ENCODE data around the gene RHO.

Gene RHO

DNA sequence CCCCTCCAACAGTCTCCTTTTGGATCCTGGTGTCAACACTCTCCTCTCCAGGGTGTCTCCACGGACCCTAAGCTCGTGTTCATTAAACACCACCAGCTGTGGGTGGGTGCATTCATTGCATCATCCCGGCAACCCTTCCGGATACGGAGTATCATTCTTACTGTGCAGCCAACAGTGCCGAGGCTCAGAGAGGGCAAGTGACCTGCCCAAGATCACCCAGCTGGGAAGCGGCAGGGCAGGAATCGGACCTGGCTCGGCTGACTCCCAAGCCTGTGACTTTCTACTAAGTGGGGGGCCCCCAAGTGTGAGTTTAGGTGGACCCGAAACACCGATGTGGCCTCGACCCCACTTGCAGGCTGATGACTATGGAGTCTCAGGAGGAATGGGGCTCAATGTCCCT lies 34.9 kb downstream of the RHO start:
- H3K36me3 ChIP-seq (ENCODE audit: control insufficient read depth, insufficient read depth, low read length), result peaks cover 81% of the 10 kb centered on the region
- H3K4me3 ChIP-seq (ENCODE audit: low read depth, low read length), result no peak overlapping the region
- peaks cover 18% of the 10 kb centered on the region for H3K4me1 ChIP-seq (ENCODE audit: control insufficient read depth, insufficient read depth, low read length)
- no peak overlapping the region for H3K9ac ChIP-seq (ENCODE audit: low read length)
- H3K27ac ChIP-seq (ENCODE audit: low read depth, low read length), result no peak overlapping the region
- no peaks in the 10 kb centered on the region for H3K27me3 ChIP-seq (ENCODE audit: control insufficient read depth, insufficient read depth, low read length)
- H3K9me3 ChIP-seq (ENCODE audit: control insufficient read depth, insufficient read depth, low read depth, low read length), result no peaks in the 10 kb centered on the region

DNA sequence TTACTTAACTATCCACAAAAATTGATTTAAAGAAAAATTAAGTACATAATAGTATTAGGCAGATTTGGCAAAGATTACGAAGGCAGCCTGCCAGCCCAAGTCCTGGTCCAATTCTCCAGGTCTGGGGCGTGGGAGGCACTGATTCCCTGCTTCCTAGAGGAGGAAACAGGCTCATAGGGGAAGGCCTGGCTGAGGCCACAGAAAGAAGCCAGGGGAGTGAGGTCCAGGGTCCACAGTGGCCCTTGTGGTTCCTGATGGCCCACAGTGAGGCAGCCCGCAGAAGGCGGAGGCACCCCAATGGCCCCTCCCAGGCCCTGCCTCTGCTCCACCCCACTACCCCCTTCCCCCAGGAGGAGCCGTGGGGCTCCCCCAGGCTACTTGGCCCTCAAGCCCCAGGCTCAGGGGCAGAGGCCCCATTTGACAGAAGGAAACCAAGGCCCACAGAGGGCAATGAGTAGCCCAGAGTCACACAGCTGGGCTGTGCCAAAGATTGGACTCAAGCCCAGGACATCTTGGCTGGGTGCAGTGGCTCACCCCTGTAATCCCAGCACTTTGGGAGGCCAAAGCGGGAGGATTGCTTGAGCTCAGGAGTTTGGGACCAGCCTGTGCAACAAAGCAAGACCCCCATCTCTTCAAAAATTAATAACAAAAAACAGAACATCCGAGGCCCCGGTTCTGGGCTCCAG lies 35.6 kb downstream of the RHO start:
- Histone ChIP-seq H3K27ac (ENCODE audit: low read depth, low read length) (no peak overlapping the region), H3K36me3 (ENCODE audit: control insufficient read depth, insufficient read depth, low read length) (peaks cover 78% of the 10 kb centered on the region), H3K4me1 (ENCODE audit: control insufficient read depth, insufficient read depth, low read length) (peaks cover 12% of the 10 kb centered on the region), H3K9me3 (ENCODE audit: control insufficient read depth, insufficient read depth, low read depth, low read length) (no peaks in the 10 kb centered on the region), H3K9ac (ENCODE audit: low read length) (no peak overlapping the region), H3K4me3 (ENCODE audit: low read depth, low read length) (no peak overlapping the region), H3K27me3 (ENCODE audit: control insufficient read depth, insufficient read depth, low read length) (no peaks in the 10 kb centered on the region)

DNA sequence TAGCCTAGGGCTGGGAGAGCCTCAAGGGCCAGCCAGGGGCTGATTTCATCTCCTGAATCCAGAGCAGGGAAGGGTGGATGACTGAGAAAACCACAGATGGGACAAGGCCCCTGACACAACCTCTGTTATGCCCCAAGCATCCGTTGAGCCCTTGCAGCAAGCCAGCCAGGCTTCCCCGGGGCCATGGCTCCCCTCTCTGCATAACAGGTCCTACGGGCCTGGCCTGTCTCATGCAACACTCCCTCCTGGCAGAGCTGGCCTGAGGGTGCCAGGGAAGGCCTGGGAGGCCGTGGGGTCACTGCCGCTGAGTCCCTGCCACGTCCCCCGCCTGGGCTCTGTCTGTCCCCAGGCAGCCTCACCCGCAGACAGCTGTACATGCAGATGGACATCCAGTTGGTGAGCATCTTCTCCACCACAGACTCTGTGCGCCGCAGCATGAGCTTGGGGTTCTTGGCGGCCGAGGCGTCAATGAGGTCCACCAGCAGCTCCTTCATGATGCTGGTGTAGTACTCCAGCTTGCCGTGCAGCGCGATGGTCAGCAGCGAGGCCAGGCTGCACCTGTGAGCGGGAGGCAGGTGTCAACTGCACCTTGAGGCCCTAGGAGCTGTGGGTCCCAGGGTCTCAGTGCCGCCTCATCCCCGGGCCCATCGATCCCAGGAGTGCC lies 36.7 kb downstream of the RHO start:
- Histone ChIP-seq H3K9me3 (ENCODE audit: control insufficient read depth, insufficient read depth, low read depth, low read length) (no peaks in the 10 kb centered on the region), H3K36me3 (ENCODE audit: control insufficient read depth, insufficient read depth, low read length) (peaks cover 78% of the 10 kb centered on the region), H3K27ac (ENCODE audit: low read depth, low read length) (no peak overlapping the region), H3K4me3 (ENCODE audit: low read depth, low read length) (no peak overlapping the region), H3K4me1 (ENCODE audit: control insufficient read depth, insufficient read depth, low read length) (peaks cover 9% of the 10 kb centered on the region), H3K9ac (ENCODE audit: low read length) (no peak overlapping the region), H3K27me3 (ENCODE audit: control insufficient read depth, insufficient read depth, low read length) (no peaks in the 10 kb centered on the region)

DNA sequence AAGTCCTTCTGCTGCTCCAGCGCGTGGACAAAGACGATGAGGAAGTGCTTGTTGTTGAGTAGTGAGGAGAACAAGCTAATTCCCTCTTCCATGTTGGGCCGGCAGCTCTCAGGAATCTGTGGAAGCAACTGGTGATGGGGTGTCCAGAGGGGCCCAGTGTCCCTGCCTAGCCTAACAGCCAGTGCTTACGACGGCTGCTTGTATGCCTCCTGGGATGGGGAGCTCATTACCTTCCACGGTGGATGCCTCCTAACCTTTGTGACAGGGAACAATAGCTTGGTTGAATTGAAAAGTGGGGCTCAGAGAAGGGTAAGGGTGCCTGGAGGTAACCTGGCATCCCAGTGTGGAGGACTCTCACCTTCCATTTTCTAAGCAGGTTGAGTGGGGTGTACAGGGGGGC lies 37.5 kb downstream of the RHO start:
- H3K36me3 ChIP-seq (ENCODE audit: control insufficient read depth, insufficient read depth, low read length), result peaks cover 83% of the 10 kb centered on the region
- H3K9ac ChIP-seq (ENCODE audit: low read length), result no peak overlapping the region
- H3K4me1 ChIP-seq (ENCODE audit: control insufficient read depth, insufficient read depth, low read length), result peaks cover 5% of the 10 kb centered on the region; the same call in 1 of the 2 replicates

DNA sequence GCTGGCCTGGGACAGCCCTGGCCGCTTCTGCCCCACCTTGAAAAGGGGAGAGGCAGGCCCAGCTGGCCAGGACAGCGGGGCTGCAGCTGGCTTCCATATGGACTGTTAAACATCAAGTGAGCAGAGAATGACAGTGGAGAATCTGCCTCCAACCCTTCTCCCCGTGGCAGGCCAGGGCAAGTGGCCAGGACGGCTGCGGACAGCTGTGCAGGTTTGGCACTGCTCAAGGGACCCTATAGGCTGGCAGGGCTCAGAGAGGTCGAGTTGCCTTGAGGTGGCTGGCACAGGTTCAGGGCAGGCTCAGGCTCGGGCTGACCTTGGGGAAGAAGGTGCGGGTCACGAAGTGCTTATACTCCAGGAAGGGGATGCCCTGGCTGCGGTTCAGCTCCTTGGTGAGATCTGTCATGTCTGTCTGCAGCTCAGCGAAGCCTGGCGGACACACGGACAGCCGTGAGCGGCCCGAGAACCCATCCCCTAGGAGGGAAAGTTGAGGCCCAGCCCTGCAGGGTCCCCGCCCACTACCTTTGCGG lies 38.8 kb downstream of the RHO start:
- Histone ChIP-seq H3K27ac (ENCODE audit: low read depth, low read length) (no peak overlapping the region), H3K36me3 (ENCODE audit: control insufficient read depth, insufficient read depth, low read length) (peaks cover 89% of the 10 kb centered on the region), H3K4me3 (ENCODE audit: low read depth, low read length) (no peak overlapping the region), H3K9me3 (ENCODE audit: control insufficient read depth, insufficient read depth, low read depth, low read length) (no peaks in the 10 kb centered on the region), H3K27me3 (ENCODE audit: control insufficient read depth, insufficient read depth, low read length) (no peaks in the 10 kb centered on the region), H3K4me1 (ENCODE audit: control insufficient read depth, insufficient read depth, low read length) (no peaks in the 10 kb centered on the region), H3K9ac (ENCODE audit: low read length) (no peak overlapping the region)

More for the DNA sequence above, 37.5 kb downstream of the RHO start:
- Histone ChIP-seq H3K9me3 (ENCODE audit: control insufficient read depth, insufficient read depth, low read depth, low read length) (no peaks in the 10 kb centered on the region), H3K4me3 (ENCODE audit: low read depth, low read length) (no peak overlapping the region), H3K27ac (ENCODE audit: low read depth, low read length) (no peak overlapping the region), H3K27me3 (ENCODE audit: control insufficient read depth, insufficient read depth, low read length) (no peaks in the 10 kb centered on the region)

DNA sequence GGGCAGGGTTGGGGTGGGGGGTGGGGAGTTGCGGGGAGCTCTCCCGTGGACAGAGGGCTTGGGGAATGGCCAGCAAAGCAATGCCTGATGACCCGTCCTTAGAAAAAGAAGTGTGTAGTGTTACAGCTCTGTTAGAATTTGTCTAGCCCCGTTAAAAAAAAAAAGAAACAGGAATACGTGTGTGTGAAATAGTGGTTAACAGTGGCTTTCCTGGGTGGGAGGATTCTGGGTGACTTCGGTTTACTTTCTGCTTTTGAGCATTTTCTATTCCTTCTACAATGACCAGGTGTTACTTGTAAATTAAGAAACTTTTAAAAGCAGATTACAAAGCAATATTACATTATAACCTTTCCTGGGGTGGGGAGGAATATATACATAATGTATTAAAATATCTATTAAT lies 39.5 kb downstream of the RHO start:
- peaks cover 85% of the 10 kb centered on the region for H3K36me3 ChIP-seq (ENCODE audit: control insufficient read depth, insufficient read depth, low read length)
- no peak overlapping the region for H3K27ac ChIP-seq (ENCODE audit: low read depth, low read length)
- no peak overlapping the region for H3K4me3 ChIP-seq (ENCODE audit: low read depth, low read length)
- no peaks in the 10 kb centered on the region for H3K9me3 ChIP-seq (ENCODE audit: control insufficient read depth, insufficient read depth, low read depth, low read length)
- H3K27me3 ChIP-seq (ENCODE audit: control insufficient read depth, insufficient read depth, low read length), result no peaks in the 10 kb centered on the region
- H3K9ac ChIP-seq (ENCODE audit: low read length), result no peak overlapping the region
- no peaks in the 10 kb centered on the region for H3K4me1 ChIP-seq (ENCODE audit: control insufficient read depth, insufficient read depth, low read length)

DNA sequence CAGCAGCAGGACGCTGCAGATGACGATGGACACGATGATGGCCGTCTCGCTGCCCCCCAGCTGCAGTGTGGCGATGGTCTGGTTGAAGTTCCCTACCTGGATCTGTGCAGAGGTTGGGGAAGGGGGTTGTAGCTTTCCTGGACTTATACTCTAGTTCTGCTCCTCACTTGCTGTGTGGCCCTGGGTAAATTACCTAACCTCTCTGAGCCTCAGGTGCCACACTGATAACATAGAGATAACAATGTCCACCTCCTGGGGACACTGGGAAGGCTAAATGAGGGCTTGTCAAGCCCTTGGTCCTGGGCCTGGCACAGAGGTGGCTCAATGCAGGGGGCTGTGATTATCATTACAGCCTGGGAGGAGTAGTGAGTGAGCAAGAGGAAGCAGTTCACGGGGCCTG lies 41.4 kb downstream of the RHO start:
- H3K4me3 ChIP-seq (ENCODE audit: low read depth, low read length), result no peak overlapping the region
- no peak overlapping the region for H3K9ac ChIP-seq (ENCODE audit: low read length)
- H3K27ac ChIP-seq (ENCODE audit: low read depth, low read length), result no peak overlapping the region
- peaks cover 84% of the 10 kb centered on the region for H3K36me3 ChIP-seq (ENCODE audit: control insufficient read depth, insufficient read depth, low read length)
- H3K27me3 ChIP-seq (ENCODE audit: control insufficient read depth, insufficient read depth, low read length), result no peaks in the 10 kb centered on the region
- H3K9me3 ChIP-seq (ENCODE audit: control insufficient read depth, insufficient read depth, low read depth, low read length), result no peaks in the 10 kb centered on the region
- H3K4me1 ChIP-seq (ENCODE audit: control insufficient read depth, insufficient read depth, low read length), result no peaks in the 10 kb centered on the region; the same call in 1 of the 2 replicates

DNA sequence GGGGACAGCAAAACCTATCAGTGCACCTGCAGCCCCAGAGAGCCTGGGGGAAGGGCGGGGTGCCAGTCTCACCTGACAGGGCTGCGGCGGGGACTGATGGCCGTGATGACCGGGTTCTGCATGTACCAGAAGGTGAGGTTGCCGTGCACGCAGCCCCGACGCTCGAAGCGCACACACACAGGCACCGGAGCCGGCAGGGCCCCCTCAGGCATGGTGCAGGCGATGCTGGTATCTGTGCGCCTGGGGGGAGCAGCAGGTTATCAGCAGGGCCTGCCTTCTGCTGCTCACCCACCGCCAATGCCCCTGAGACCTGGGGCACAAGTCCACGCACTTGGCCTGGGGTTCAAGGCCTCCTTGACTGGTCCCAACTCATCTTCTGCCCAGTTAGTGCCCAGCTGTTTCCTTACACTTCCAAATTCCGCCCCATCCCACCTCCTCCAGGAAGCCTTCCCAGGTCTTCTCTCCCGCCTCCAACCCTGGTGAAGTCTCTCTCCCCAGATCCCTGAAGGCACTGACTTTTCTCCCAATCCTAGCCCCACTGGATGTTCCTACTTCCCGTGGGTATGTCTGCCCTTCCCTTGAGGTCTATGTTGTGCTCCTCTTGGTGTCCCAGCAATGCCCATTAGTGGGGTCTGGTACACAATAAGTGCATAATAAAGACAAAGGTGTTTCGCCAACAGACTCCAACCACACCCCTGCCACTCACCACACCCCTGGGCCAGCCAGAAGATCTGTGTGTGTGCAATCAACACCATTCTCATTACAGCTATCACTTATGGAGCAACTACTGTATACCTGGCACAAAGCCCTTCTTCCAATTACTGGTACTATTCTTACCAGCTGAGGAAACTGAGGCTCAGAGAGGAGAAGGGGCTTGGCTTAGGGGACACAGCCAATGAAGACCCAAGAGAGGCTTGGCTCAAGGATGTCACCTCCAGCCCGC lies 43.4 kb downstream of the RHO start:
- Histone ChIP-seq H3K27me3 (ENCODE audit: control insufficient read depth, insufficient read depth, low read length) (no peaks in the 10 kb centered on the region), H3K27ac (ENCODE audit: low read depth, low read length) (no peak overlapping the region), H3K36me3 (ENCODE audit: control insufficient read depth, insufficient read depth, low read length) (peaks cover 69% of the 10 kb centered on the region), H3K9ac (ENCODE audit: low read length) (no peak overlapping the region), H3K4me3 (ENCODE audit: low read depth, low read length) (no peak overlapping the region), H3K4me1 (ENCODE audit: control insufficient read depth, insufficient read depth, low read length) (peaks cover 7% of the 10 kb centered on the region; the same call in 1 of the 2 replicates), H3K9me3 (ENCODE audit: control insufficient read depth, insufficient read depth, low read depth, low read length) (no peaks in the 10 kb centered on the region)

DNA sequence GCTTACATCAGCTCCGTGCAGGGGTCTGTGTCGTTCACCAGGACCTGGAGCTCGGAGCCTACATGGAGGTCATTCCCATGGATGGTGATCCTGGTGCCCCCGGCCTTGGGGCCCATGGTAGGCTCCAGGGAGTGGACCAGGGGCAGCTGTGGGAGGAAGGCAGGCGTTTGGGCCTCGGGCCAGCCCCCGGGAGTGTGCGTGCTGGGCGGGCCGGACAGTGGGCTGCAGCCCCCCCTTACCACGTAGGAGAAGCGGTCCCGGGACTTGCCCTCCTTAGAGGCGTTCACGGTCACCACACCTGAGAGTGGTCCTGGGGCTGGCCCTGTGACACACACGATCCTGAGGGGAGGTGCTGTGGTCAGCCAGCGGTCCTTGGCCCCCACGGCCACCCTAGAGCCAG lies 44.2 kb downstream of the RHO start:
- H3K36me3 ChIP-seq (ENCODE audit: control insufficient read depth, insufficient read depth, low read length), result peaks cover 65% of the 10 kb centered on the region
- H3K27me3 ChIP-seq (ENCODE audit: control insufficient read depth, insufficient read depth, low read length), result no peaks in the 10 kb centered on the region
- H3K27ac ChIP-seq (ENCODE audit: low read depth, low read length), result no peak overlapping the region
- H3K9me3 ChIP-seq (ENCODE audit: control insufficient read depth, insufficient read depth, low read depth, low read length), result no peaks in the 10 kb centered on the region
- peaks cover 8% of the 10 kb centered on the region; the same call in 1 of the 2 replicates for H3K4me1 ChIP-seq (ENCODE audit: control insufficient read depth, insufficient read depth, low read length)
- no peak overlapping the region for H3K4me3 ChIP-seq (ENCODE audit: low read depth, low read length)
- H3K9ac ChIP-seq (ENCODE audit: low read length), result no peak overlapping the region

DNA sequence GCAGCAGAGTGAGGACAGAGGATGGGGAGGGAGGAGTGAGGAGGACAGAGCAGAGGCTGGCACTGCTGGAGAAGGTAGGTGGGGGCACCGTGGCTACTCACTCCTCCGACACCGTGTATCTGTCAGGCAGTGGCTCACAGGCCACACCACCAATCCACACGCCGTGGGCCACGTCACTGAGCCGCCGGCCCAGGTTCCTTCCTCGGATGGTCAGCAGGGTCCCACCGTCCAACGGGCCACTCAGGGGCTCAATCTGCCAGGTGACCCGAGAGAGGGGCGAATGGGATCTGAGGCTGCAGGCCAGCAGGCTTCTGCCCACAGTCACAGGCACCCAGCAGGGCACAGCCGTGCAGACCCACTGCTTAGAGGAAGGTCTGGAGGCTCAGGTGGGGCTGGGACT lies 45.1 kb downstream of the RHO start:
- no peak overlapping the region for H3K9ac ChIP-seq (ENCODE audit: low read length)
- H3K27me3 ChIP-seq (ENCODE audit: control insufficient read depth, insufficient read depth, low read length), result no peaks in the 10 kb centered on the region
- H3K36me3 ChIP-seq (ENCODE audit: control insufficient read depth, insufficient read depth, low read length), result peaks cover 67% of the 10 kb centered on the region
- no peak overlapping the region for H3K4me3 ChIP-seq (ENCODE audit: low read depth, low read length)
- no peaks in the 10 kb centered on the region for H3K9me3 ChIP-seq (ENCODE audit: control insufficient read depth, insufficient read depth, low read depth, low read length)
- no peak overlapping the region for H3K27ac ChIP-seq (ENCODE audit: low read depth, low read length)
- H3K4me1 ChIP-seq (ENCODE audit: control insufficient read depth, insufficient read depth, low read length), result peaks cover 8% of the 10 kb centered on the region; the same call in 1 of the 2 replicates
